GM12865 (cell line): Measurements from ENCODE around the gene GTF2H1.

Experiments used
- DNase-seq: peaks from one replicate; pipeline ENCODE4 v3.0.0; 2010; ENCODE audit warnings: low read depth
- H3K4me3 ChIP-seq: 2 replicates; pipeline ENCODE4 v1.5.1; 2011; ENCODE audit warnings: mild to moderate bottlenecking, low read depth, low read length, control low read depth
- TF ChIP-seq, protein P1 (sequence below): IDR thresholded peaks from 2 replicates; pipeline ENCODE4 v1.5.1; 2011; ENCODE audit warnings: low read length, control low read depth, low read depth, inconsistent platforms; ENCODE audit not compliant: insufficient read depth; ENCODE audit errors: missing control alignments

Gene GTF2H1

DNA sequence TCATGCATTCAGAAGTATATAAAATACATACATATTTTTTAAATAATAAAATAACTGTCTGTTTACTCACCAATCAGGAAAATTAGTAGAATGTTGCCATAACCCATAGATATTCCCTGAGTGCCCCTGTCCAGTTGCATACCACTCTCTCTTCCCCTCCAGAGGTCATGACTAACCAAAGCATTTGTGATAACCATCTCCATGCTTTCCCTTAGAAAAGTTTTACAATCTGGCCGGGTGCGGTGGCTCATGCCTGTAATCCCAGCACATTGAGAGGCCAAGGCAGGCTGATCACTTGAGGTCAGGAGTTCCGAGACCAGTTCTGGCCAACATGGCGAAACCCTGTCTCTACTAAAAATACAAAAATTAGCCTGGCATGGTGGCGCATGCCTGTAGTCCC lies 38.8 kb downstream of the GTF2H1 start:
- no peak overlapping the region for H3K4me3 ChIP-seq
- DNase-seq = no peak
- TF ChIP-seq, protein P1, sequence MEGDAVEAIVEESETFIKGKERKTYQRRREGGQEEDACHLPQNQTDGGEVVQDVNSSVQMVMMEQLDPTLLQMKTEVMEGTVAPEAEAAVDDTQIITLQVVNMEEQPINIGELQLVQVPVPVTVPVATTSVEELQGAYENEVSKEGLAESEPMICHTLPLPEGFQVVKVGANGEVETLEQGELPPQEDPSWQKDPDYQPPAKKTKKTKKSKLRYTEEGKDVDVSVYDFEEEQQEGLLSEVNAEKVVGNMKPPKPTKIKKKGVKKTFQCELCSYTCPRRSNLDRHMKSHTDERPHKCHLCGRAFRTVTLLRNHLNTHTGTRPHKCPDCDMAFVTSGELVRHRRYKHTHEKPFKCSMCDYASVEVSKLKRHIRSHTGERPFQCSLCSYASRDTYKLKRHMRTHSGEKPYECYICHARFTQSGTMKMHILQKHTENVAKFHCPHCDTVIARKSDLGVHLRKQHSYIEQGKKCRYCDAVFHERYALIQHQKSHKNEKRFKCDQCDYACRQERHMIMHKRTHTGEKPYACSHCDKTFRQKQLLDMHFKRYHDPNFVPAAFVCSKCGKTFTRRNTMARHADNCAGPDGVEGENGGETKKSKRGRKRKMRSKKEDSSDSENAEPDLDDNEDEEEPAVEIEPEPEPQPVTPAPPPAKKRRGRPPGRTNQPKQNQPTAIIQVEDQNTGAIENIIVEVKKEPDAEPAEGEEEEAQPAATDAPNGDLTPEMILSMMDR = no peak

DNA sequence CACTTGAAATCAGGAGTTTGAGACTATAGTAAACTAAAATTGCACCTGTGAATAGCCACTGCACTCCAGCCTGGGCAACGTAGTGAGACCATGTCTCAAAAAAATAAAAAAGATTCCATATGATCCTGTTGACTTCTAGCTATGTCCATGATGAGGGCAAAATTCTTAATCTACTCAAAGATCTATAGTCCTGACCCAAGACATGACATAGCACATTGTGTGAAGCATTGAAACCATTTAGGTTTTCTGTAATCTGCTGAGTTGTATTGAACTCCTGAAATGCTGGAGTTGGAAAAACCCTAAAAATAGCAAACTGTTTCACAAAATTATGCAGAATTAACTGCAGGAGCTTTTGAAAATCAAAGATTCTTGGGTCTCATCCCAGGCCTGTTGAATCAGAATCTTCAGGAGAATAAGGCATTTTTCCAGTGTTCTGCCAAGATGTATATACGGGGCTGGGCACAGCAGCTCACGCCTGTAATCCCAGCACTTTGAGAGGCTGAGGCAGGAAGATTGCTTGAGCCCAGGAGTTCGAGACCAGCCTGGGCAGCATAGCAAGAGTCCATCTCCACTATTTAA lies 42.2 kb downstream of the GTF2H1 start:
- DNase-seq = no peak
- TF ChIP-seq, protein P1 = no peak
- no peak overlapping the region for H3K4me3 ChIP-seq

- DNase-seq = no peak
- TF ChIP-seq, protein P1 = no peak
These were observed 43.4 kb downstream of the GTF2H1 start for GRCh38 chr11:18365741-18366140.

DNA sequence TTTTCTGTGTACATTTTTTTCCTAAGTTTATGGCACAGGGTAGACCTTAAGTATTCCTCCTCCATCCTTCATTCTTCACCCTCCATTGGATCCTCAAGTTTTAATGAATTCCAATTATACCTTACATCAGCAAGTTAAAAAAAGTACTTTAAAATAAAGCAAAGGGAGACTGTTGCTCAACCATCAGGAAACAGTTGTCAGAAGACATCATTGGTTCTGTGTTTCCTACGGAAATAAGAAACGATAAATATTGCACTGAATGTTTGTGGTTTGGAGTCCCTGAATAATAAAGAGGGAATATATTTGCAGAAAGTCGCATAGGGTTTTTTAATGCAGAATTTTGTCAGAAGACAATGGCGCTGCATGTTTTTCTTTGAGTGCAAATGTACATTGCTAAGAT lies 43.9 kb downstream of the GTF2H1 start:
- DNase-seq = no peak
- no peak overlapping the region for H3K4me3 ChIP-seq
- TF ChIP-seq, protein P1 = no peak

More at GRCh38 chr11:18365741-18366140, 43.4 kb downstream of the GTF2H1 start:
- no peak overlapping the region for H3K4me3 ChIP-seq

- H3K4me3 ChIP-seq = no peak overlapping the region
- DNase-seq = no peak
- TF ChIP-seq, protein P1 = no peak
These were observed 45.1 kb downstream of the GTF2H1 start for GRCh38 chr11:18367431-18367830.

DNA sequence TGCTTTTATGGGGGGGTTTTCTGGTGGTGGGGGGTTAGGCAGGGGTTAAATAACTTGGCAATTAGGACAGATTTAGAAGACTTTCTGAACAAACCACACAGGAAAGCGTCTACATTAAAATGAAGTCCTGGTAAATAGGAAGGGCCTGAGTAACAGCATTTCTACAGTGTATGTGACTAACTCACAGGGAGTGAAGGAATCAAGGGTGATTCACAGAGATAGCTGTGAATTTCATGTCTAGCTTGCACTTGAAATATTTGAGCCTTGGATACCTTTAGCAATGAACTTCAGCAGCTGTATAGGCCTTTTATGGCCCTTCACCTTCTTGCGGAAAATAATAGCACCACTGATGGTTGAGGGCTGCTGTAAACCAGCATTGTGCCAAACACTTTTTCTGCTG lies 45.9 kb downstream of the GTF2H1 start:
- TF ChIP-seq, protein P1 = no peak
- no peak overlapping the region for H3K4me3 ChIP-seq
- no peak for DNase-seq

DNA sequence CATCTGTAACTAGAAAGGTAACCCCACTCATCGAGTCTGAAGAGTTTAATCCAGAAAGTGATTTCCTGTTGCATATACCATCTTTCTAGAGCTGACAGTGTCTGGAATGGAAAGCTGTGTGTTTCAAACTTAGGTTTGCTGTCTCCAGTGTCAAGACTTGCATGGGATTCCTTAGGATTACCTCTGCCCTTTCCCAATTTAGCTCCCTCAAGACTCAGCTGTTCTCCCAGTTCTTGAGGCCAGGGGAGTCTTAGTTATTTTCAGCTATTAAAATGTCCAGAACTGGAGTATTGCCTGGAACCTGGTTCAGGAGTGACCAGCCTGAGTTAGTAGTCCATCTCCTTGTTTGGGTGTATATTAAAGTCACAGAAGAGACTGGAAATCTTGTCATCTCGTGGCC lies 47.0 kb downstream of the GTF2H1 start:
- no peak for DNase-seq
- TF ChIP-seq, protein P1 = no peak
- H3K4me3 ChIP-seq = no peak overlapping the region
